Body of pancreas (tissue), 4 donors: ENCODE measurements around the gene PTPRQ. TPM values are rescaled to one million over a fixed set of nuclear protein-coding genes. Genes with fewer than 3 reads are reported as not detected.
A peak's percentile ranks its signal among the peaks of the same experiment; 100 is the strongest.
"Not testable (repeated sequence)": the region's sequence is repeated elsewhere in the genome, so short reads cannot be mapped to it uniquely, and the experiment has no call there.

ENCODE experiments used
- ATAC-seq: fragments of 150-250 bp; one replicate; pipeline ENCODE4 v1.9.1; 2016
- DNase-seq, 4 donors: peaks; one replicate each; pipeline ENCODE4 v3.0.0-alpha.2; 2019
- H3K27ac ChIP-seq, 4 donors: fragments of 200-600 bp; sonication (generic); 1 replicate in 3 of 4; 2 replicates in 1 of 4; pipeline versions ENCODE4 v1.5.1 to v1.6.1; 2016 to 2019; ENCODE audit warnings: mild to moderate bottlenecking in 1 of 4, mixed read lengths in 1 of 4, moderate library complexity in 1 of 4
- H3K27me3 ChIP-seq, 2 donors: fragments of 200-600 bp; sonication (generic); one replicate each; pipeline ENCODE4 v1.6.0; 2016; ENCODE audit warnings: mild to moderate bottlenecking in 1 of 2
- H3K36me3 ChIP-seq, 2 donors: fragments of 200-600 bp; sonication (generic); replicated peaks in 1 of 2; 2 replicates each; pipeline ENCODE4 v1.5.1; 2016; ENCODE audit warnings: low read depth in 2 of 2; ENCODE audit not compliant: insufficient read depth in 1 of 2
- H3K4me1 ChIP-seq: fragments of 200-600 bp; sonication (generic); one replicate; pipeline ENCODE4 v1.6.0; 2016
- H3K4me3 ChIP-seq, 2 donors: fragments of 200-600 bp; sonication (generic); 1 replicate in 1 of 2; 2 replicates in 1 of 2; pipeline ENCODE4 v1.5.1; 2016 to 2019
- H3K9me3 ChIP-seq, 3 donors: fragments of 200-600 bp; sonication (generic); 1 replicate in 2 of 3; 2 replicates in 1 of 3; pipeline ENCODE4 v1.5.1; 2016
- CTCF ChIP-seq, 7 experiments: fragments of 450-650 bp in 4 of 7; fragments of 200-600 bp in 3 of 7; sonication (generic) in 3 of 7; IDR thresholded peaks; one replicate each; pipeline ENCODE4 v1.5.1; 2016 to 2019; ENCODE audit warnings: antibody characterized with exemption in 7 of 7
- POLR2A ChIP-seq, 3 donors: fragments of 450-650 bp; IDR thresholded peaks; one replicate each; pipeline ENCODE4 v1.6.1; 2016; ENCODE audit warnings: antibody characterized with exemption in 3 of 3, mild to moderate bottlenecking in 2 of 3
- WGBS, 2 donors: methylation state at CpG; one replicate each; pipeline ENCODE4 v1.1.5; 2017; 5-methylcytosine and 5-hydroxymethylcytosine counted together
- intact Hi-C: fragments of 100-400 bp; cut with DNase I; formaldehyde crosslinking; loops from one replicate; pipeline ENCODE4 v1.15.1; 2023
- total RNA-seq, 2 donors: library from RNA; depleted of rRNA; stranded (reverse); fragments of >200 nt; gene quantifications; one replicate each; pipeline ENCODE4 v1.1.0, GENCODE V29; 2016

The PTPRQ gene
- total RNA-seq, 2 donors from 2014 or later = 0.52 to 0.66 TPM

DNA sequence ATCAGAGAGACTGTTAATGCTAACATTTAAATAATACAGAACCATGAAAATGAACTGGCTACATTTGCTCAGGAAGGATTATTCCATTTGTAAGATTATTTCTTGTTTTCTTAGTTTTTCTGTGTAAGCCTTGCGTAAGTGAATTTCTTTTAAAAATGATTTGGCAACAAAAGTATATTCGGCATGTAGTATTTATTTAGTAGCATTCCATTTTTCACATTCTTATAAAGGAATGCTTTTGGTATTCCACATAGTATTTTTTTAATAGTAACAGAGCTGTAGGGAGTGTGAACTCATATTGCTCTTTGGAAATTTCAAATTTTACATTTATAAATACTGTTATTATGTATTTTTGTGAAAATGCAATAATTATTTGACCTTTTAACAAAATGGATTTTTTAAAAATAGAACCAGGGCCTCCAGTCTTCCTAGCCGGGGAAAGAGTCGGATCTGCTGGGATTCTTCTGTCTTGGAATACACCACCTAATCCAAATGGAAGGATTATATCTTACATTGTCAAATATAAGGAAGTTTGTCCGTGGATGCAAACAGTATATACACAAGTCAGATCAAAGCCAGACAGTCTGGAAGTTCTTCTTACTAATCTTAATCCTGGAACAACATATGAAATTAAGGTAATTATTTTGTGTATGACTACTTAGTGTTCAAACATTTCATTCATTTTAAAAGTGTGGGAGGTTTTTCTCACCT, 1.2 kb downstream of the PTPRQ start:
- Histone ChIP-seq H3K27ac (peak overlapping the region in 1 of 4 donors; percentile 62), H3K4me1 (peaks cover 8% of the 10 kb centered on the region), H3K9me3 (no peaks in the 10 kb centered on the region), H3K36me3 (no peaks in the 10 kb centered on the region), H3K4me3 (no peak overlapping the region), H3K27me3 (no peaks in the 10 kb centered on the region)
- ATAC-seq (peak; percentile 53), DNase-seq (no peak)
- intact Hi-C loops = no loop called here
- 44 to 46% methylated on average over 5 of the region's 5 CpGs for WGBS, 2 donors
- TF ChIP-seq POLR2A (IDR thresholded peaks at IDR 0.05) (no peak), CTCF (IDR thresholded peaks at IDR 0.05) (no peak)

DNA sequence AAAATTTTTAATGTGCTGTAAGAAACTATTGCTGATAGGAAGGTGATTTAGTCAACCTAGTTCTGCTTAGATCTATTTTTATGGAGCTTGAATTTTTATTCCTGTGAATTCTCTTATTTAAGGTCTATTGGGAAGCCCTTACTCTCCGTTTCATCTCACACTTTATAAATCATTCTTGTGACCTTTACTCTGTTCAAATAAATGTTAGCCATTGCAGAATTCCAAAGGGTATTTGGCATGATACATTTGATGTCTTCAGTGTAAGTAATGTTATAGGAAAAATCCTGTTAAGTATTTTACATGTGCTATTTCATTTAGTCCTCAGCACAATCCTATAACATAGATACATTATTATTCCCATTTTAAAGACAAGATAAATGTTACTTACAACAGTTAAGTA, 12.5 kb downstream of the PTPRQ start:
- Histone ChIP-seq H3K27me3 (no peaks in the 10 kb centered on the region), H3K27ac (no peak overlapping the region), H3K9me3 (no peaks in the 10 kb centered on the region), H3K4me1 (no peaks in the 10 kb centered on the region), H3K4me3 (no peak overlapping the region), H3K36me3 (peaks cover 0 to 2% of the 10 kb centered on the region in 2 donors)
- 50 to 53% methylated on average over 1 of the region's 1 CpG for WGBS, 2 donors
- TF ChIP-seq POLR2A (IDR thresholded peaks at IDR 0.05) (no peak), CTCF (IDR thresholded peaks at IDR 0.05) (no peak)
- no peak for DNase-seq
- no peak for ATAC-seq
- intact Hi-C loops = no loop called here

- no peak overlapping the region for H3K4me3 ChIP-seq
- no peaks in the 10 kb centered on the region for H3K9me3 ChIP-seq
- ATAC-seq (no peak), DNase-seq (no peak)
- peaks cover 0 to 2% of the 10 kb centered on the region in 2 donors for H3K36me3 ChIP-seq
- TF ChIP-seq POLR2A (IDR thresholded peaks at IDR 0.05) = no peak
- no peak for TF ChIP-seq CTCF (IDR thresholded peaks at IDR 0.05)
- intact Hi-C loops = no loop called here
- WGBS, 2 donors = 54 to 66% methylated on average over 4 of the region's 4 CpGs
- H3K27ac ChIP-seq = no peak overlapping the region
- no peaks in the 10 kb centered on the region for H3K27me3 ChIP-seq
- H3K4me1 ChIP-seq = no peaks in the 10 kb centered on the region
These were observed 16.9 kb downstream of the PTPRQ start for GRCh38 chr12:80460972-80461371.

- H3K4me3 ChIP-seq, H3K27ac ChIP-seq, H3K27me3 ChIP-seq, H3K4me1 ChIP-seq, H3K36me3 ChIP-seq, H3K9me3 ChIP-seq, DNase-seq, intact Hi-C loops, ATAC-seq: not testable (repeated sequence)
- 68 to 87% methylated on average over 13 to 14 of the region's 18 CpGs for WGBS, 2 donors
These were observed 17.8 kb downstream of the PTPRQ start for GRCh38 chr12:80461851-80462250.

GRCh38 chr12:80469681-80470080, 25.6 kb downstream of the PTPRQ start:
- intact Hi-C loops = no loop called here
- DNase-seq (no peak), ATAC-seq (no peak)
- no peaks in the 10 kb centered on the region for H3K36me3 ChIP-seq
- H3K27ac ChIP-seq = no peak overlapping the region
- H3K4me1 ChIP-seq = peaks cover 4% of the 10 kb centered on the region
- H3K4me3 ChIP-seq = no peak overlapping the region
- WGBS, 2 donors = 97% methylated on average over 1 of the region's 1 CpG
- TF ChIP-seq CTCF (IDR thresholded peaks at IDR 0.05) (no peak), POLR2A (IDR thresholded peaks at IDR 0.05) (no peak)
- H3K27me3 ChIP-seq = no peaks in the 10 kb centered on the region
- no peaks in the 10 kb centered on the region for H3K9me3 ChIP-seq
